CD14-positive monocyte (primary cell): ENCODE measurements around the gene PANK2. TPM values are rescaled to one million over a fixed set of nuclear protein-coding genes. Genes with fewer than 3 reads are reported as not detected.
"Not testable (repeated sequence)": the region's sequence is repeated elsewhere in the genome, so short reads cannot be mapped to it uniquely, and the experiment has no call there.

ENCODE experiments used
- DNase-seq, 3 donors: peaks; one replicate each; pipeline ENCODE4 v3.0.0-alpha.2; 2011 to 2022
- H2AFZ ChIP-seq: 2 replicates; pipeline ENCODE4 v1.6.0; 2012; ENCODE audit warnings: mild to moderate bottlenecking, low read depth, low read length, inconsistent platforms; ENCODE audit not compliant: insufficient read depth, poor library complexity, severe bottlenecking
- H3K27ac ChIP-seq, 2 donors: 1 replicate in 1 of 2; 2 replicates in 1 of 2; pipeline ENCODE4 v1.5.1; 2012 to 2013; ENCODE audit warnings: low read length in 2 of 2, control low read depth in 1 of 2, inconsistent platforms in 1 of 2, low read depth in 1 of 2, mild to moderate bottlenecking in 1 of 2
- H3K27me3 ChIP-seq, 2 donors: one replicate each; pipeline versions ENCODE4 v1.6.0 to v1.6.1; 2011 to 2013; ENCODE audit warnings: low read length in 2 of 2; ENCODE audit not compliant: control insufficient read depth in 2 of 2, insufficient read depth in 2 of 2
- H3K36me3 ChIP-seq, 2 donors: replicated peaks in 1 of 2; 1 replicate in 1 of 2; 2 replicates in 1 of 2; pipeline versions ENCODE4 v1.5.1 to v1.6.1; 2012 to 2013; ENCODE audit warnings: low read length in 2 of 2, control low read depth in 1 of 2, inconsistent platforms in 1 of 2, mild to moderate bottlenecking in 1 of 2; ENCODE audit not compliant: insufficient read depth in 2 of 2, control insufficient read depth in 1 of 2
- H3K4me1 ChIP-seq, 2 donors: 1 replicate in 1 of 2; 2 replicates in 1 of 2; pipeline versions ENCODE4 v1.5.1 to v1.6.1; 2012 to 2013; ENCODE audit warnings: low read length in 2 of 2, control low read depth in 1 of 2, inconsistent platforms in 1 of 2, mild to moderate bottlenecking in 1 of 2, moderate library complexity in 1 of 2; ENCODE audit not compliant: insufficient read depth in 2 of 2, control insufficient read depth in 1 of 2
- H3K4me2 ChIP-seq: replicated peaks from 2 replicates; pipeline ENCODE3; 2012; ENCODE audit warnings: low read length, moderate library complexity, mild to moderate bottlenecking; ENCODE audit not compliant: poor library complexity, severe bottlenecking; ENCODE audit errors: extremely low read depth
- H3K4me3 ChIP-seq, 3 experiments: fragments of 200-600 bp in 1 of 3; sonication (generic) in 1 of 3; replicated peaks in 1 of 3; 1 replicate in 2 of 3; 2 replicates in 1 of 3; pipeline ENCODE4 v1.5.1; 2011 to 2013; ENCODE audit warnings: low read length in 3 of 3, mild to moderate bottlenecking in 3 of 3, control low read depth in 2 of 3, low read depth in 2 of 3, inconsistent platforms in 1 of 3, moderate library complexity in 1 of 3
- H3K79me2 ChIP-seq: 2 replicates; pipeline ENCODE4 v1.6.0; 2012; ENCODE audit warnings: mild to moderate bottlenecking, control low read depth, inconsistent platforms, low read length, moderate library complexity; ENCODE audit not compliant: insufficient read depth
- H3K9ac ChIP-seq: 2 replicates; pipeline ENCODE4 v1.6.0; 2017; ENCODE audit warnings: low read length, mild to moderate bottlenecking; ENCODE audit not compliant: insufficient read depth, poor library complexity, severe bottlenecking
- H3K9me3 ChIP-seq, 2 donors: replicated peaks in 1 of 2; 1 replicate in 1 of 2; 2 replicates in 1 of 2; pipeline versions ENCODE4 v1.5.1 to v1.6.1; 2012 to 2013; ENCODE audit warnings: low read length in 2 of 2, control low read depth in 1 of 2; ENCODE audit not compliant: control insufficient read depth in 1 of 2, insufficient read depth in 1 of 2
- H4K20me1 ChIP-seq: 2 replicates; pipeline ENCODE4 v1.6.0; 2012; ENCODE audit warnings: mild to moderate bottlenecking, low read length, control low read depth, moderate library complexity; ENCODE audit not compliant: insufficient read depth
- H3K27ac Mint-ChIP-seq, 7 donors: one replicate each; pipeline ENCODE4 v1.8.0; 2020; ENCODE audit warnings: mild to moderate bottlenecking in 7 of 7, mixed read lengths in 7 of 7, moderate library complexity in 6 of 7, inconsistent platforms in 2 of 7
- H3K27me3 Mint-ChIP-seq, 3 donors: one replicate each; pipeline ENCODE4 v1.8.0; 2021 to 2022; ENCODE audit warnings: low read depth in 3 of 3, mild to moderate bottlenecking in 3 of 3, mixed read lengths in 3 of 3, moderate library complexity in 3 of 3, inconsistent platforms in 1 of 3
- H3K36me3 Mint-ChIP-seq, 2 donors: one replicate each; pipeline ENCODE4 v1.8.0; 2020; ENCODE audit warnings: mixed read lengths in 2 of 2, inconsistent platforms in 1 of 2, mild to moderate bottlenecking in 1 of 2
- H3K4me1 Mint-ChIP-seq: one replicate; pipeline ENCODE4 v1.8.0; 2020; ENCODE audit warnings: mild to moderate bottlenecking, mixed read lengths
- H3K4me3 Mint-ChIP-seq, 2 donors: one replicate each; pipeline ENCODE4 v1.8.0; 2020; ENCODE audit warnings: mild to moderate bottlenecking in 2 of 2, mixed read lengths in 2 of 2, moderate library complexity in 1 of 2
- H3K9me3 Mint-ChIP-seq, 7 donors: one replicate each; pipeline ENCODE4 v1.8.0; 2020 to 2022; ENCODE audit warnings: mixed read lengths in 7 of 7, mild to moderate bottlenecking in 6 of 7, moderate library complexity in 6 of 7, inconsistent platforms in 2 of 7
- WGBS: methylation state at CpG from one replicate; pipeline ENCODE4 v1.1.5; 2013; ENCODE audit warnings: missing lambda C conversion rate; ENCODE audit not compliant: insufficient coverage; 5-methylcytosine and 5-hydroxymethylcytosine counted together
- intact Hi-C, 2 donors: fragments of 100-400 bp; cut with micrococcal nuclease; formaldehyde crosslinking; loops; one replicate each; pipeline versions ENCODE4 v1.15.0 to v1.15.1; 2023
- polyA plus RNA-seq, 3 donors: library from polyadenylated mRNA; depleted of rRNA in 1 of 3; unstranded in 2 of 3; stranded (reverse) in 1 of 3; fragments of 300-500 nt in 2 of 3; fragments of >200 nt in 1 of 3; fragmentation: Illumina TruSeq in 2 of 3; gene quantifications; 1 replicate in 2 of 3; 2 replicates in 1 of 3; pipeline ENCODE4 v1.2.3, GENCODE V29; 2012 to 2021
- TF ChIP-seq, protein P1 (sequence below): fragments of 200-600 bp; IDR thresholded peaks from one replicate; pipeline ENCODE4 v1.8.0; 2022; ENCODE audit warnings: antibody characterized with exemption, mild to moderate bottlenecking

PANK2 gene
- polyA plus RNA-seq, 3 donors, result 36.8 to 65.7 (median 48.0) TPM

DNA sequence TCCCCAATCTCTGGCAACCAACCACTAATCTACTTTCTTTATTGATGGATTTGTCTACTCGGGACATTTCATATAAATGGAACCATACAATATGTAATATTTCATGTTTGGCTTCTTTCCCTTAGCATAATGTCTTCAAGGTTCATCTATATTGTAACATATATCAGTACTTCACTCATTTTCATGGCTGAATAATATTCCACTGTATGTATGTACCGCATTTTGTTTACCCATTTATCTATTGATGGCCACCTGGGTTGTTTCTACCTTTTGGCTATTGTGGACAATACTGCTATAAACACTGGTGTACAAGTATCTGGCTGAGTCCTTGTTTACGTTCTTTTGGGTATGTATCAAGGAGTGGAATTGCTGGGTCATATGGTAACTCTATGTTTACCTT is 48.4 kb downstream of the PANK2 start:
- Histone ChIP-seq H3K9ac (no peak overlapping the region), H3K27ac (no peak overlapping the region), H3K4me2 (no peak overlapping the region), H2AFZ (no peak overlapping the region), H3K27me3 (no peaks in the 10 kb centered on the region), H3K79me2 (peaks cover 42% of the 10 kb centered on the region), H3K4me1 (peaks cover 14 to 17% of the 10 kb centered on the region in 2 donors), H3K9me3 (no peaks in the 10 kb centered on the region), H3K4me3 (no peak overlapping the region), H3K36me3 (peaks cover 68 to 92% of the 10 kb centered on the region in 2 donors), H4K20me1 (peaks cover 8% of the 10 kb centered on the region)
- Mint-ChIP-seq H3K27me3 (no peaks in the 10 kb centered on the region), H3K9me3 (peaks cover 0 to 1% (median 0%) of the 10 kb centered on the region in 7 donors), H3K4me1 (peaks cover 25% of the 10 kb centered on the region), H3K4me3 (no peak overlapping the region), H3K27ac (no peak overlapping the region), H3K36me3 (peaks cover 59 to 93% of the 10 kb centered on the region in 2 donors)
- no peak for DNase-seq
- WGBS, result 100% methylated on average over 1 of the region's 3 CpGs
- TF ChIP-seq, protein P1, sequence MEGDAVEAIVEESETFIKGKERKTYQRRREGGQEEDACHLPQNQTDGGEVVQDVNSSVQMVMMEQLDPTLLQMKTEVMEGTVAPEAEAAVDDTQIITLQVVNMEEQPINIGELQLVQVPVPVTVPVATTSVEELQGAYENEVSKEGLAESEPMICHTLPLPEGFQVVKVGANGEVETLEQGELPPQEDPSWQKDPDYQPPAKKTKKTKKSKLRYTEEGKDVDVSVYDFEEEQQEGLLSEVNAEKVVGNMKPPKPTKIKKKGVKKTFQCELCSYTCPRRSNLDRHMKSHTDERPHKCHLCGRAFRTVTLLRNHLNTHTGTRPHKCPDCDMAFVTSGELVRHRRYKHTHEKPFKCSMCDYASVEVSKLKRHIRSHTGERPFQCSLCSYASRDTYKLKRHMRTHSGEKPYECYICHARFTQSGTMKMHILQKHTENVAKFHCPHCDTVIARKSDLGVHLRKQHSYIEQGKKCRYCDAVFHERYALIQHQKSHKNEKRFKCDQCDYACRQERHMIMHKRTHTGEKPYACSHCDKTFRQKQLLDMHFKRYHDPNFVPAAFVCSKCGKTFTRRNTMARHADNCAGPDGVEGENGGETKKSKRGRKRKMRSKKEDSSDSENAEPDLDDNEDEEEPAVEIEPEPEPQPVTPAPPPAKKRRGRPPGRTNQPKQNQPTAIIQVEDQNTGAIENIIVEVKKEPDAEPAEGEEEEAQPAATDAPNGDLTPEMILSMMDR, result no peak
- intact Hi-C loops, result no loop called here

DNA sequence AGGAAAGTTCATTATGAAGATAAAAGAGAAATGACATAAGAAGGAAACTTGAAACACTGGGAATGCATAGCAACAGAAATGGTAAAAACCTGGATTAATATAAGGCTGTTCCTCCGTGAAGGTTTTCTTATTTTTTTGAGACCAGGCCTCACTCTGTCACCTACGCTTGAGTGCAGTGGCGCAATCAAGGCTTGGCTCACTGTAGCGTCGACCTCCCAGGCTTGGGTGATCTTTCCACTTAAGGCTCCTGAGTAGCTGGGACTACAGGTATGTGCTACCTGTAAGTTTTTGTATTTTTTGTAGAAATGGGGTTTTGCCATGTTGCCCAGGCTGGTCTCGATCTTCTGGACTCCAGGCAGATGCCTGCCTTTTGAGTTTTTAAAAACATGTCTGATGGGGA is 51.7 kb downstream of the PANK2 start:
- intact Hi-C loops, result no loop called here
- WGBS, result 98% methylated on average over 6 of the region's 6 CpGs
- TF ChIP-seq, protein P1, result no peak
- no peak overlapping the region for H3K9ac ChIP-seq
- H3K79me2 ChIP-seq, result peaks cover 39% of the 10 kb centered on the region
- no peaks in the 10 kb centered on the region for H3K9me3 ChIP-seq
- H3K9me3 Mint-ChIP-seq, result peaks cover 0 to 1% (median 0%) of the 10 kb centered on the region in 7 donors
- no peaks in the 10 kb centered on the region for H3K4me1 Mint-ChIP-seq
- no peak overlapping the region for H3K4me3 Mint-ChIP-seq
- H3K27ac Mint-ChIP-seq, result peak overlapping the region in 2 of 7 donors; percentile 33 to 43
- no peak overlapping the region for H3K4me2 ChIP-seq
- no peak for DNase-seq
- no peaks in the 10 kb centered on the region for H3K27me3 ChIP-seq
- no peak overlapping the region for H3K4me3 ChIP-seq
- peaks cover 1% of the 10 kb centered on the region for H4K20me1 ChIP-seq
- no peak overlapping the region for H2AFZ ChIP-seq
- peaks cover 68 to 97% of the 10 kb centered on the region in 2 donors for H3K36me3 ChIP-seq
- H3K4me1 ChIP-seq, result no peaks in the 10 kb centered on the region
- H3K27ac ChIP-seq, result no peak overlapping the region
- H3K36me3 Mint-ChIP-seq, result peaks cover 64 to 88% of the 10 kb centered on the region in 2 donors
- no peaks in the 10 kb centered on the region for H3K27me3 Mint-ChIP-seq

DNA sequence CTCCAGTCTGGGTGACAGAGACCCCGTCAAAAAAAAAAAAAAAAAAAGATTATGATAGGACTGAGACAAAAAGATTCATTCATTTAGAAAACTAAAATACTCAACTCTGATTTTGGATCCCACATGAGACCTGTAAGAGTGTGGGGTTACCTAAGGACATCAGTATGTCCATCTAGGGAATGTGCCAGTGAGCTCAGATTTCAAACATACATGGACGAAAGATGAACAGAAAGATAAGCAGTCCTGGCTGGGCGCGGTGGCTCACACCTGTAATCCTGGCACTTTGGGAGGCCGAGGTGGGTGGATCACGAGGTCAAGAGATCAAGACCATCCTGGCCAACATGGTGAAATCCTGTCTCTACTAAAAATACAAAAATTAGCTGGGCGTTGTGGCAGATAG is 57.5 kb downstream of the PANK2 start:
- H3K4me1 ChIP-seq, H2AFZ ChIP-seq, intact Hi-C loops, H3K27ac ChIP-seq, H3K27me3 ChIP-seq, DNase-seq, H3K4me3 ChIP-seq, H3K4me3 Mint-ChIP-seq, H3K9me3 Mint-ChIP-seq, H3K27me3 Mint-ChIP-seq, H4K20me1 ChIP-seq, H3K4me2 ChIP-seq, H3K9me3 ChIP-seq, H3K9ac ChIP-seq, H3K4me1 Mint-ChIP-seq: not testable (repeated sequence)
- Mint-ChIP-seq H3K36me3 (peaks cover 42 to 78% of the 10 kb centered on the region in 2 donors), H3K27ac (peak overlapping the region in 4 of 7 donors; percentile 18 to 60 (median 52))
- Histone ChIP-seq H3K79me2 (peaks cover 49% of the 10 kb centered on the region), H3K36me3 (peaks cover 45 to 91% of the 10 kb centered on the region in 2 donors)
- 96% methylated on average over 5 of the region's 7 CpGs for WGBS
